Peyer's patch (tissue), 4 donors: ENCODE data around the gene FUT2.

ENCODE experiments used
- CTCF ChIP-seq, 6 experiments: fragments of 450-650 bp in 4 of 6; fragments of 200-600 bp in 2 of 6; sonication (generic) in 1 of 6; IDR thresholded peaks; one replicate each; pipeline ENCODE4 v1.5.1; 2017 to 2019; ENCODE audit warnings: antibody characterized with exemption in 6 of 6, mild to moderate bottlenecking in 3 of 6, moderate library complexity in 1 of 6
- POLR2A ChIP-seq, 2 donors: fragments of 450-650 bp; IDR thresholded peaks; one replicate each; pipeline ENCODE4 v1.5.1; 2017; ENCODE audit warnings: antibody characterized with exemption in 2 of 2, mild to moderate bottlenecking in 2 of 2, moderate library complexity in 2 of 2

GRCh38 chr19:48663667-48664066 lies 32.1 kb upstream of the FUT2 start:
- no peak for TF ChIP-seq CTCF (IDR thresholded peaks at IDR 0.05)
- TF ChIP-seq POLR2A (IDR thresholded peaks at IDR 0.05): no peak
